ENCODE measurements around the gene MAPK4. TPM values are rescaled to one million over a fixed set of nuclear protein-coding genes. Genes with fewer than 3 reads are reported as not detected.

MAPK4 gene
- total RNA-seq, 2 experiments from 2014 or later = not detected

DNA sequence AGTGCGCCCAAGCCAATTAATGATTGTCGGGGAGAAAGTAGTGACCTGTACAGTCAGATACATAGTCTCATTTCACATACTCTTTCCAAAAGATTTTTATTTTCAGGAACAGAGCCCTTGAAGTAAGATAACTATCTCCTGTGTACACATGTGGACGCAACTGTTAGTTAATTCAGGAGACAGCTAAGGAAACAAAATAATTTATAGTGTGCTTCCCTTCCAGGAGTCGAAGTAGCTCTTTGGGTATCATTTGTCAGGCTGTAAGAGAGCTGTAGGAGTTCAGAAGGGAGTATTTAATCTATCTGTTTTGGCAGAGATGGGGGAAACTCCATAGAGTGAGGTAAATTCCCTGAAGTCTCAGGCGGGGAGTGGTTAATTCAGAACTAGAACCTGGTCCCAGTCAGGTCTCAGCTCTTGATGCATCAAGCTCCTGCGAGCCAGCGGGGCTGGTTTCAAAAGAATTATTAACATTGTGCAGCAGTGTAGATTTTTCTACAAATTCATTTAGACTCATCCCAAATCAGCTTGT is 63.0 kb downstream of the MAPK4 start:
- H3K27me3 Mint-ChIP-seq = peaks cover 19% of the 10 kb centered on the region
- H3K4me1 Mint-ChIP-seq = no peaks in the 10 kb centered on the region
- ATAC-seq (ENCODE audit: low read depth) (no peak), DNase-seq (no peak)
- no peaks in the 10 kb centered on the region for H3K36me3 Mint-ChIP-seq
- no peaks in the 10 kb centered on the region for H3K9me3 Mint-ChIP-seq
- H3K27ac Mint-ChIP-seq = no peak overlapping the region
- POLR2A ChIA-PET = no interaction called here
- H3K4me3 Mint-ChIP-seq = no peak overlapping the region

DNA sequence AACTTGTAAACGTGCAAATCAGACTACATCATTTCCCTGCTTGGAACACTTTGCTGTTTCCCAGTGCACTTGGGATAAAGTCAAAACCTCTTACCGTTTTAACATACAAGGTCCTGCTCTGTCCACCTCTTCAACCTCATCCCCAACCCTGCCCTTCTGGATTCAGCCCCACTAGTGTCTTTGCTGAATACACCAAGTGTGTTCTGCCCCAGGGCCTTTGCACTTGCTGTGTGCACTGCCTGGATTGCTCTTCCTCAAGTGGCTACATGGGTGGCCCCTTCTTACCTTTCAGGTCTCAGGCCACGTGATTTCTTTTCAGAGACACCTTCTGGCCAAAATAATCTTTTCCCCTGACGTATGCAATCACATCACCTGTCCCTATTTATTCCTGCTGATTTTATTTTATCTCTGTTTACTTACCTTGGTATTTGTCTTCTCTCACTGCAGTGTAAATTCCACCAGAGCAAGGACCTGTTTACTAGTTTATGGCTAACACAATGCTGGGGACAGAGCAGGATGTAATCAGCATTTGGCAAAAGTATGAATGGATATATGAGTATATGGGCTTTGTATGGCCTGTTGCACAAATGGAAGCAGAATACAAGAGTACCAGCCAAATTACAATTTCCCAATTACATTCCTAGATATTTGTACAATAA is 63.9 kb downstream of the MAPK4 start:
- ATAC-seq (ENCODE audit: low read depth) (no peak), DNase-seq (no peak)
- Mint-ChIP-seq H3K36me3 (no peaks in the 10 kb centered on the region), H3K9me3 (no peaks in the 10 kb centered on the region), H3K27ac (no peak overlapping the region), H3K4me3 (no peak overlapping the region), H3K27me3 (peaks cover 19% of the 10 kb centered on the region), H3K4me1 (no peaks in the 10 kb centered on the region)
- POLR2A ChIA-PET = no interaction called here

DNA sequence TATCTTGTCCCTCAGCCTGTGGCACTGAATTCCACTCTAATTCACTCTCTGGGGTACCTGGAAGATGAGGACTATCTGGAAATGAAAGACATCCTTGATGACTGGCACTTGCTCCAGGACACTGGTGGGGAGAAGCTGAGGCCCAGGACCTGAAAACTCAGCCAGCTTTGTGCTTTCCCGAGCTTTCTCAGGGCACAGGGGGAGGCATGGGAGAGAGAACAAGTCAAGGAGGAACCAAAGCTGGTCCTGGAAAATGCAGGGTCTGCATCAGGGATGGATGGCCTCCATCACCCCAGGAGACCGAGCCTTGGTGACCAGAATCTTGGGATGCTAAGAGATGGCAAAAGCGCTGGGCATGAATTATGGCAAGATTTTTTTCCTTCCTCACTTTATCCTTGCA is 65.1 kb downstream of the MAPK4 start:
- Mint-ChIP-seq H3K27me3 (peaks cover 19% of the 10 kb centered on the region), H3K4me3 (no peak overlapping the region), H3K36me3 (no peaks in the 10 kb centered on the region), H3K9me3 (no peaks in the 10 kb centered on the region), H3K4me1 (no peaks in the 10 kb centered on the region), H3K27ac (no peak overlapping the region)
- POLR2A ChIA-PET = no interaction called here
- no peak for ATAC-seq (ENCODE audit: low read depth)
- no peak for DNase-seq

- POLR2A ChIA-PET = no interaction called here
- DNase-seq (no peak), ATAC-seq (ENCODE audit: low read depth) (no peak)
- Mint-ChIP-seq H3K27ac (no peak overlapping the region), H3K4me3 (no peak overlapping the region), H3K27me3 (peaks cover 22% of the 10 kb centered on the region), H3K4me1 (no peaks in the 10 kb centered on the region), H3K9me3 (no peaks in the 10 kb centered on the region), H3K36me3 (no peaks in the 10 kb centered on the region)
Measured at GRCh38 chr18:50626317-50626716, 66.4 kb downstream of the MAPK4 start.

DNA sequence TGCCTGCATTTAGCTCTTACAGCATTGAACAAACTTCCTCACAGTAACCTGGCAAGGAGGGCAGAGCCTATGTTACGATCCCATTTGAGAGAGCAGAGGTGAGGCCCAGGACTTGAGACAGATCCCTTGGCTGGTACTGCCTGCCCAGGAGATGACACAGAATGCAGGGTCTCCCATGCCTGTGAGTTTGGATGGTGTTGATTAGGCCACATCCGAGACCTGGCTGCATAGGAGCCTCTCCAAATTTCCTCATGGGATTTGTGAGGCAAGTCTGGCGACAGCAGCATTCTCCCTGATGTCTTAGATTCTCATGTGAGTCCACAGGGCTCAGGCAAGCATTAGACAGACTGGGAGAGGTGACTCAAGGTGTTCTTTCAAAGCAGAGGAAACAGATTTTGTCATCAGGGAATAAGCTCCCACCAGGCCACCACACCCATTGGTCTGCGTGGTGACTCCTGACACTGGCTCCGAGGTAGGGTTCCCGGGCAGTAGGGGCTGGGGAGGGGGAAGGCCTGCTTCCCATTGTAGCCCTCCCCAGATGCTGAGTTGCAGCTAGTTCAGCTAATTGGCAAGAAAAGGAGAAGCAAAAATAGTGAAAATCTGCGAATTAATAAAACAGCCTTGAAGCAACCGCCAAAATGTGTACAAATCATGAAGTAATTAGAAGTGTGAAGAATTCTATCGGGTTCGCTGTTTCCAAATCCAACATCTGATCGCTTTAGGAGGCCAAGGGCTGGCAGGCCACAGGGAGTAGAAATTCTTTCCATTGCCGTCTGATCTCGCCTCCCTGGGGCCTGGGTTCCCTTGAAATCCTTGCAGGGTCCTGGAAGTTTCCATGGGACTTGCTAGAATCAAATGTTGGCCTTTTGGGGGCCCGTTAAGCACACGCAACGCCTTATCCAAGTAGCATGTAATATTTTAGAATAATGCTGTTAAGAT is 68.0 kb downstream of the MAPK4 start:
- no peak for ATAC-seq (ENCODE audit: low read depth)
- POLR2A ChIA-PET = no interaction called here
- H3K27ac Mint-ChIP-seq = no peak overlapping the region
- no peaks in the 10 kb centered on the region for H3K36me3 Mint-ChIP-seq
- H3K4me1 Mint-ChIP-seq = no peaks in the 10 kb centered on the region
- H3K4me3 Mint-ChIP-seq = no peak overlapping the region
- no peaks in the 10 kb centered on the region for H3K9me3 Mint-ChIP-seq
- H3K27me3 Mint-ChIP-seq = peaks cover 16% of the 10 kb centered on the region
- DNase-seq = no peak

DNA sequence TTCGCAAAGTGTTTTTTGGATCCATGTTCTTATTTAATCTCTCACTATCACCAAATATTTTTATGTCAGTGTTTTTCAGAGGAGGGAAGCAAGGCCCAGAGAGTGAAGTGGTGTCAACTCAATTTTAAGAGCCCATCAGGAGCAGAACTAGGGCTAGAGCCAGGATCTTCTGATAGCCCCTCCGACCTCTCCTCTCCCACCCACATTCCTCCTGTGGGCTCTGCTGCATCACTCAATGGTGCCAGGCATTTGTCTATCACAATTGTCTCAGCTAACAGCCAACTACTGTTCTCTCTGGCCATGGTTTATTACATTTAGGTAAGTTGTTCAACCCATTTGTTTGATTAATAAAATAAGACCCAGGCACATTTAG is 68.6 kb downstream of the MAPK4 start:
- Mint-ChIP-seq H3K9me3 (no peaks in the 10 kb centered on the region), H3K27me3 (peaks cover 9% of the 10 kb centered on the region), H3K4me1 (no peaks in the 10 kb centered on the region), H3K4me3 (no peak overlapping the region), H3K36me3 (no peaks in the 10 kb centered on the region), H3K27ac (no peak overlapping the region)
- POLR2A ChIA-PET = no interaction called here
- DNase-seq (no peak), ATAC-seq (ENCODE audit: low read depth) (no peak)

DNA sequence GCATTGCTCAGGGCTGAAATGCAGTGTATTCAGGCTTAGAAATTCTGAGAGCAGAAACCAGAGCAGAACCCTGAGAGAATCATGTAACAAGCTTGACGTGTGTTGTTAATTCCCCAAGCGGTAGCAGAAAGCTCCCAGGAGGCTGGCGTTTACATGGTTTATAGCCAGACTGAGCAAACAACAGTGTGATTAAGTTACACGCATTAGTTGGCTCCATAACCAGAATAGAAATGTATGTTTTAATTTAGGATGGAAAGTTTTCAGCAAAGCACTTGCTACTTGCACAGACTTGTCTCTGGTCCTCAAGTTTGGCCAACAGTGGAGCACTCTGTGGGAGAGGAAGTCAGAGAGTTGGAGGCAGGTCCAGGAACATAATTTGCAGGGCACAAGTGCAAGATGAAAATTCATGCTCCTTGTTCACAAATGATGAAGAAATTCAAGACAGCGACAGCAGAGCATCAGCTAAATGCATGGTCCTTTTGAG is 69.3 kb downstream of the MAPK4 start:
- no peak for DNase-seq
- Mint-ChIP-seq H3K4me3 (no peak overlapping the region), H3K9me3 (no peaks in the 10 kb centered on the region), H3K4me1 (no peaks in the 10 kb centered on the region), H3K27me3 (peaks cover 4% of the 10 kb centered on the region), H3K36me3 (no peaks in the 10 kb centered on the region), H3K27ac (no peak overlapping the region)
- POLR2A ChIA-PET = no interaction called here
- ATAC-seq (ENCODE audit: low read depth) = no peak

GRCh38 chr18:50630895-50631294 is 71.0 kb downstream of the MAPK4 start:
- POLR2A ChIA-PET = no interaction called here

DNA sequence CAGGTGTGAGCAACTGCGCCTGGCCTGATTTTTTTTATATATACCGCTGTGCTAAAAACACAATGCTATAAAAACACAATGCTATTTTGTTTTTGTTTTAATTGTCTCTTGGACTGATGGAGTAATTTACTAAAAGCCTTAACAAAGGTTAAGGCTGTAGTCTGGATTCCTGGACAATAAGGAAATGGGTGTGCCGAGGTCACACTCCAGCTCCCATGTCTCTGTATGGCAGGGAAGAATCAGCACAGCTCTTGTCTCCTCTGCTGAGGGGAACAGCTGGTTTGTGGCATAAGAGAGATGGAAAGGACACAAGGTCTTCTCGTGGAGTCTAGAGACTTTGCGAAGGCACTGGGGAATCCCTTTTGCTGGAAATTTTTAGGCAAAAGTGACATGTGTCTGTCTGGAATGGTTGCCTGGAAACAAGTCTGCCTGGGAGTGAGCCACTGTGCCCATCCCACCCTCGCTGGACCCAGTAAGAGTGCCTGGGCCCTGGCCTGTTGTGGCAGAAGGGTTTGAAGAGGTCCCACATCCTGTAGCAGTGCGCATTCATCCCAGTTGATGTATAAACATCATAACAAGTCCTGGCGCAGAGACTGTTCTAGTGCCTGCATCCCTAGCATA is 73.1 kb downstream of the MAPK4 start:
- Mint-ChIP-seq H3K9me3 (no peaks in the 10 kb centered on the region), H3K27me3 (peaks cover 4% of the 10 kb centered on the region), H3K4me3 (no peak overlapping the region), H3K36me3 (no peaks in the 10 kb centered on the region), H3K27ac (no peak overlapping the region), H3K4me1 (no peaks in the 10 kb centered on the region)
- no peak for DNase-seq
- POLR2A ChIA-PET = no interaction called here
- no peak for ATAC-seq (ENCODE audit: low read depth)

More at GRCh38 chr18:50630895-50631294, 71.0 kb downstream of the MAPK4 start:
- DNase-seq = no peak
- ATAC-seq (ENCODE audit: low read depth) = no peak
- no peak overlapping the region for H3K27ac Mint-ChIP-seq
- H3K9me3 Mint-ChIP-seq = no peaks in the 10 kb centered on the region
- H3K4me3 Mint-ChIP-seq = no peak overlapping the region
- no peaks in the 10 kb centered on the region for H3K36me3 Mint-ChIP-seq
- H3K27me3 Mint-ChIP-seq = peaks cover 4% of the 10 kb centered on the region
- H3K4me1 Mint-ChIP-seq = no peaks in the 10 kb centered on the region

- Mint-ChIP-seq H3K36me3 (no peaks in the 10 kb centered on the region), H3K27ac (no peak overlapping the region), H3K27me3 (peaks cover 7% of the 10 kb centered on the region), H3K9me3 (no peaks in the 10 kb centered on the region), H3K4me1 (no peaks in the 10 kb centered on the region), H3K4me3 (no peak overlapping the region)
- no peak for ATAC-seq (ENCODE audit: low read depth)
- no peak for DNase-seq
- POLR2A ChIA-PET = no interaction called here
Measured at GRCh38 chr18:50633992-50634391, 74.1 kb downstream of the MAPK4 start.

- H3K27ac Mint-ChIP-seq = no peak overlapping the region
- H3K4me1 Mint-ChIP-seq = no peaks in the 10 kb centered on the region
- H3K27me3 Mint-ChIP-seq = peaks cover 4% of the 10 kb centered on the region
- POLR2A ChIA-PET = no interaction called here
- DNase-seq (no peak), ATAC-seq (ENCODE audit: low read depth) (no peak)
- H3K36me3 Mint-ChIP-seq = no peaks in the 10 kb centered on the region
- H3K4me3 Mint-ChIP-seq = no peak overlapping the region
- H3K9me3 Mint-ChIP-seq = no peaks in the 10 kb centered on the region
Measured at GRCh38 chr18:50636366-50637057, 76.6 kb downstream of the MAPK4 start.

DNA sequence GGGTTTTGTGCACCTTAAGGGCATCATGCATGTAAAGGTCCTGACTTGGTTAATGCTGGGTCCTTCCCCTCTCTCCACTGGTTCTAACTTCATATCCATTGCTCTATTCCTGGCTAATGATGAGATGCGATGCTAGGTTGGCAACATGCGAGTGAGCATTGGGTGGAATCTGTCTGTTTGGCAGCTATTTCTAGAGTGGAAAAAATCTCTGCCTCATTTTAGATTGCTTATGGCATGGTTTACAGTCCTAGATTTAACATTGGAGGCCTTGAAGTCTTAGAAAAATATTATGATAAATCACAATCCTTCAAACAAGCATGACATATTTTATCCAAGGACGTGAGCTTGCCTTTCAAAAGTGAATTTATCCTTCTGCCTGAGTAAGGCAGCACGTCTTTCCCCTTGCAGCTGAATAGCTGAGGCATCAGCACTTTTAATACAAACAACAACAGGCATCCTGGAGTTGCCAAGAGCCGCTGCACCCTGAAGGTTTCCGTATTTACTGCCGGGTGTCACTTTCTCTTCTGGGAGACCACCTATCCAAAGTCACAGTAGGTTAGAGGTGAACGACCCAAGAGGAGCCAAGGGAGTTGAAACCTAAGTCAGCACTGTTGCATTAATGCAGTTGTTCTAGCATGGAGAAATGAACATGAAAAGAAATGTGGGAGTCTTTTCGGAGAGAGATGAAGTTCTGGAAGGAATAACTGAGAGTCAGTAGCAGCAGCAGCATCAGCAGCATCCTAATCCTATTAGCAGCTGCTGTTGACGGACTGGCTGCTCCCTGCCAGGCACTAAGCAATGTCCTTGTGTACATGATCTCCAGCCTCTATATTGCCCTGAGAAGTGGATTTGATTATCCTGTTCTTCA is 78.4 kb downstream of the MAPK4 start:
- no peak for DNase-seq
- H3K27ac Mint-ChIP-seq = no peak overlapping the region
- no peaks in the 10 kb centered on the region for H3K4me1 Mint-ChIP-seq
- H3K9me3 Mint-ChIP-seq = no peaks in the 10 kb centered on the region
- POLR2A ChIA-PET = no interaction called here
- no peak overlapping the region for H3K4me3 Mint-ChIP-seq
- no peaks in the 10 kb centered on the region for H3K36me3 Mint-ChIP-seq
- peaks cover 4% of the 10 kb centered on the region for H3K27me3 Mint-ChIP-seq
- no peak for ATAC-seq (ENCODE audit: low read depth)

Measured in activated naive CD8-positive, alpha-beta T cell treated with anti-CD3 and anti-CD28 coated beads, Interleukin-2, amount 10 ng/mL, durations not matched to agents 7 days and 5 days (primary cell).